Skeletal muscle cell (primary cell): ENCODE data around the gene PPP1R9A.

Experiments
- DNase-seq: peaks from one replicate; pipeline ENCODE4 v3.0.0-alpha.2; 2010; ENCODE audit warnings: low read depth
- H3K4me3 ChIP-seq: 2 replicates; pipeline ENCODE4 v1.5.1; 2011; ENCODE audit warnings: low read depth, mild to moderate bottlenecking, control low read depth, low read length, moderate library complexity

The PPP1R9A gene

GRCh38 chr7:94907026-94907810 is at the start of gene PPP1R9A:
TSS of gene PPP1R9A (plus strand) at chr7:94907594. CDS start at chr7:94910114, 2,520 bp downstream.
- DNase-seq, result no peak
- peak within 1 kb of the TSS; percentile 56 for H3K4me3 ChIP-seq

DNA sequence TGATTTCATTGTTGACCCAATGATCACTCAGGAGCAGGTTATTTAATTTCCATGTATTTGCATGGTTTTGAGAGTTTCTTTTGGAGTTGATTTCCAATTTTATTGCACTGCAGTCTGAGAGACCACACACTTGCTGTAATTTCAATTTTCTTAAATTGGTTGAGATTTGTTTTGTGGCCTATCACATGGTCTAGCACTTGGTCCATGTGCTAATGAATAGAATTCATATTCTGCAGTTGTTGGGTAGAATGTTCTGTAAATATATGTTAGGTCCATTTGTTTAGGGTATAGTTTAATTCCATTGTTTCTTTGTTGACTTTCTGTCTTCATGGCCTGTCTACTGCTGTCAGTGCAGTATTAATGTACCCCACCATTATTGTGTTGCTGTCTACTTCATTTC is 36.3 kb upstream of the PPP1R9A start:
- no peak for DNase-seq
- no peak overlapping the region for H3K4me3 ChIP-seq

DNA sequence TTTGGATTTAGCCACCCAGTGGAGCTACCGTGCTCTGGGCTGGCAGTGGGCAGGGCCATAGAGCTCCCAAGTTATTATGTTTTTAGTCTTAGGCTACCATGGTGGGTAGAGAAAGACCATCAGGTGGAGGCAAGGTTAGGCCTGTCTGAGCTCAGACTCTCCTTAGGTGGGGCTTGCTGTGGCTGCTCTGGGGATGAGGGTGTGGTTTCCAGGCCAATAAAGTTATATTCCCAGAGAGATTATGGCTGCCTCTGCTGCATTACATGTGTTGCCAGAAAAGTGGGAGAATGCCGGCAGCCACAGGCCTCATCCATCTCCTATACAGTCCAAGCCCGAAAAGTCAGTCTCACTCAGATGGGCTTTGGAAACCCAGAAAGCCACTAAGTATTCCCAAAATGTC is 34.2 kb upstream of the PPP1R9A start:
- no peak for DNase-seq
- no peak overlapping the region for H3K4me3 ChIP-seq

GRCh38 chr7:94874036-94874785 is 33.2 kb upstream of the PPP1R9A start:
- no peak overlapping the region for H3K4me3 ChIP-seq
- no peak for DNase-seq

- no peak for DNase-seq
- no peak overlapping the region for H3K4me3 ChIP-seq
Observed at GRCh38 chr7:94875201-94875600, 32.2 kb upstream of the PPP1R9A start.

DNA sequence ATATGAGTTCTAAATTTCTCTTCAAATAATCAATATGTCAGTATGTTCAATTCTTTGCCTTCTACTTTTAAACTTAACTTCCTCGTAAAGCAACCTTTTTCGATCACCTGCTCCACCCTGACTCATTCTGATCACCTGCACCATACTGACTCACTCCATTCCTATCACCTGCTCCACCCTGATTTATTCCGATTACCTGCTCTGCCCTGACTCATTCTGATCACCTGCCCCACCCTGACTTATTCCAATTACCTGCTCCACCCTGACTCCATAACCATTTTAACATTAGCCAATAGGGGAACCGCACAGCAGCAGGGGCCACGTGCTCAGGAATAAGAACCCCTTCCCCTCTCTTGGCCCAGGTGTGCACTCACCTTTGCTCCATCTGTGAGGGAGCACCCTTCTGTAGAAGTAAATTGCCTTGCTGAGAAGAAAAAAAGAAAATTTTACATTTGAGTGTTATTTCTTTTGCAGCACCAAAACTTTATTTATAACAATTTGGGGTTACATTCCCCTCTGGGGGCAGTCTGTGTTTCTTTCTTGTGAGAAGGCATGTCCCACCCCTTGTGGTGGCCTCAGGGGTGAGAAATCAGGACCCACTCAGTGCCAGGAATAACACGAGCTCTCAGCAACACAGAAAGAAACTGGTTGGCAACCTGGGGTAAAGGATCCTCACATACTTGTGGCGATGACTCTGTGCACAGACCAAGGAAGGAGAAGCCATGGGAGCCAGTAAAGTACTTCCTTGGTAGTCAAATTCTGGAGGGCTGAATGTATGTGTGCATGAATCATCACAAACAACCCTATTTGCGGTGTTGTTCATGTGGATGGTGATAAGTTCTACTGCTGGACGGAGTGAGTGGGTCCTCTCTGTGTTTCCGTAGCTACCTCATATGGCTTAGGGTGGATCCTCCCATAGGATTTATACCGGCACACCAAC is 29.4 kb upstream of the PPP1R9A start:
- no peak overlapping the region for H3K4me3 ChIP-seq
- no peak for DNase-seq

DNA sequence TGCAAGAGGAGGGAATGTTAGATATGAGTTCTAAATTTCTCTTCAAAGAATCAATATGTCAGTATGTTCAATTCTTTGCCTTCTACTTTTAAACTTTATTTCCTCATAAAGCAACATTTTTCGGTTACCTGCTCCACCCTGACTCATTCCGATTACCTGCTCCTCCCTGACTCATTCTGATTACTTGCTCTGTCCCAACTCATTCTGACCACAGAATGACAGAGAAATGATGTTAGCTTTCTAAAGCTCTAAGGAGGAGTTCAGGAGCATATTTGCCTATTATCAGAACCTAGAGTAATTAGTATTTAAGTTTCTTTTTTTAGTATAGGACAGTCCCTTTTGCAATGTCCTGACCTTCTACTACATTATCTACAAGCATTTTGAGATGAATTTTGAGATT is 24.5 kb upstream of the PPP1R9A start:
- DNase-seq, result no peak
- no peak overlapping the region for H3K4me3 ChIP-seq

DNA sequence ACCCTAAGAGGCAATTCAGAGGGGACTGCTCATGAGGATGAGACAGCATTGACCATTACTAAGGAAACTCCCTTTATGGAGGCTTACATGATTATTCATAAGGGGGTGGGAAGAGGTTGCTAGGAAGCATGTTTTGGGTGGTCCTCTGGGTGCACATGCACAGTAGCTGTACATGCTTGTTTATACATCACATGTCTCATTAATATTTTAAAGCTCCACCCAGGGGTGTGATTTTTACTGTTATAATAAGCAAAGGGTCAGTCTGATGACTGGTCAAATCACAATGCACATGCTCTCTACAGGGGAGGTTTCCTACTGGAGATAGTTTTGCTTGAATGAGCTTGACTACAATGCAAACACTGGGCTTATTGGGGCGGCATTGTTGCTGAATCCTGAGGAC is 23.8 kb upstream of the PPP1R9A start:
- H3K4me3 ChIP-seq, result no peak overlapping the region
- DNase-seq, result no peak

DNA sequence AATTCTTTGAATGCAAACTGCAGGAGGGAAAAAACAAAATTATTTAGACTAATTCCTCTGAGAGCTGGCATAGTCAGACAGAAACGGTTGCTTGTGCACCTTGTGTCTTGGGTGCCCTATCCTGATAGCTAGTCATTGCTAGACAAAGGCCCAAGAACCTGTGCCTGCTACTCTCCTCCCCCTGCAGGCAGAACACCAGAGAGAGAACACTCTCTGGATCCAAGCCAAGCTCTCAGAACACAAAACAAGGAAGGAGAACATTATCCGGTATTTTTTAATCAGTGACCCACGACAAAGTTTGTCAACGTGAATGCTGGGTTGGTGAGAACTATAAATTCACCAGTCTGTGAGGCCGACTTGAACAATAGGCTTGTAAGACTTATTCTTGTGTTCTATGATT is 18.8 kb upstream of the PPP1R9A start:
- H3K4me3 ChIP-seq, result no peak overlapping the region
- DNase-seq, result no peak

DNA sequence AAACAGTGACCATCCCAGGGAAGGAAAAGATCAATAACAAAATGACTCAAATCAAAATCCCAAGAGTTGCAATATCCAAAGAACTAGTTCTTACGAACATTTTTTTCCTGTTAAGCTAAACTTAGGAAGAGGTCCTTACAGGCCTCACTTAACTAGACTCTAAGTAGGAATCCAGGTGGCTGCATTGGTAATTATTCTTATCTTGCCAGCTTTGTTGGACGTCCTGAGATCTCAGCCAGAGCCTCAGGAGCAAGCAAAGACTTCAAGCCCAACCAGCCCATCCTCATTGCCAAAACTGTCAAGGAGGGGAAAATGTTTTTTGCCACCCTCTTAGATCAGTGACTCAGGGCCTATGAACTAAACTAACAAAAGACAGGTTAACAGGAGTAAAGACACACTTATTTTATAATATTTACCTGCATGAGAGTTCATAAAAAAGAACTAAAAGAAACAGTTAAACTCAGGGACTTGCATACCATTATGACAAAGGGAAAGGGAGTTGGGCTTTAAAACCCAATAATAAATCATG is 18.3 kb upstream of the PPP1R9A start:
- H3K4me3 ChIP-seq, result no peak overlapping the region
- no peak for DNase-seq

- no peak for DNase-seq
- H3K4me3 ChIP-seq, result no peak overlapping the region
Observed at GRCh38 chr7:94890216-94890615, 17.2 kb upstream of the PPP1R9A start.

- no peak for DNase-seq
- H3K4me3 ChIP-seq, result no peak overlapping the region
Observed at GRCh38 chr7:94893661-94894060, 13.7 kb upstream of the PPP1R9A start.

GRCh38 chr7:94897541-94897940 is 9.9 kb upstream of the PPP1R9A start:
- no peak overlapping the region for H3K4me3 ChIP-seq
- no peak for DNase-seq

DNA sequence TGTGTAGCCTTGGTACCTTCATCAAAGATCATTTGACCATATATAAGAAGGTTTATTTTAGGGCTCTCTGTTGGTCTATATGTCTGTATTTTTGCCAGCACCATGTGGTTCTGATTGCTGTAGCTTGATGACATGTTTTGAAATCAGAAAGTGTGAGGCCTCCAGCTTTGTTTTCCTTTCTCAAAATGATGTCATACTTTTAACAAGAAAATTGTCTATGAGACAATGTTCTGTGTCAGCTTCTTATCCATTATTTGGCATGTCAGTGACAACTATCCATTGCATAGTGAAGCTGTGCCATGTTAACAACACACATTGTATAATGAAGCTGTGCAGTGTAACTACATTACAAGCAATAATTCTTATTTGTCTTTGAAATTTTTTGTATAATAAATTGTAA is 9.1 kb upstream of the PPP1R9A start:
- DNase-seq, result no peak
- no peak overlapping the region for H3K4me3 ChIP-seq

GRCh38 chr7:94901981-94902380 is 5.4 kb upstream of the PPP1R9A start:
- H3K4me3 ChIP-seq, result no peak overlapping the region
- no peak for DNase-seq

- no peak for DNase-seq
- H3K4me3 ChIP-seq, result no peak overlapping the region
Observed at GRCh38 chr7:94903971-94904370, 3.4 kb upstream of the PPP1R9A start.

GRCh38 chr7:94904982-94905381 is 2.4 kb upstream of the PPP1R9A start:
- no peak for DNase-seq
- H3K4me3 ChIP-seq, result no peak overlapping the region

- DNase-seq, result no peak
- H3K4me3 ChIP-seq, result no peak overlapping the region
Observed at GRCh38 chr7:94906065-94906851, 1.1 kb upstream of the PPP1R9A start.

DNA sequence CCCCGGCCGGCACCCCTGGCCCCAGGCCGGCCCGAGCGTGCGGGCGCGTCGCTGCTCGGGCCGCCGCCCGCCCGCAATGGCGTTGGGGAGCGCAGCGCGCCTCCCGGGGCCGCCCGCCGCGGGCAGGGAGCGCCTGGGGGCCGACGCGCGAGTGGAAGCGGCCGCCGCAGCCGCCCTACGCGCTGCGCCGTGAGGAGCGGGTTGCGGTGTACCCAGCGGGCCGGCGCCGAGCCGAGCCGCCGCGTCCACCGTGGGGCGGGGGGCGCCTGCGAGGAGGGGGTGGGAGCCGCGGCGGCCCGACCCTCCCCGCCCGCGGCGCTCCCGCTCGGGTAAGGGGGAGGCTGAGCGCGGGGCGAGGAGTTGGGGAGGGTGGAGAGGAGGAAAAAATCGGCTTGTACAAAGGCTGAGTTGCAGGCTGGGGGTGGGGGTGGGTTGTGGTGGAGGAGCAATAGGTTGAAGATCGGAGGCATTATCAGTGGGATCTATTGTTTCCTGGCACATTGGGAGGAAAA is 473 bp downstream of the PPP1R9A start:
- no peak for DNase-seq
- peak overlapping the region; percentile 56 for H3K4me3 ChIP-seq
